ENCODE results near the gene GDF2.

Gene GDF2

DNA sequence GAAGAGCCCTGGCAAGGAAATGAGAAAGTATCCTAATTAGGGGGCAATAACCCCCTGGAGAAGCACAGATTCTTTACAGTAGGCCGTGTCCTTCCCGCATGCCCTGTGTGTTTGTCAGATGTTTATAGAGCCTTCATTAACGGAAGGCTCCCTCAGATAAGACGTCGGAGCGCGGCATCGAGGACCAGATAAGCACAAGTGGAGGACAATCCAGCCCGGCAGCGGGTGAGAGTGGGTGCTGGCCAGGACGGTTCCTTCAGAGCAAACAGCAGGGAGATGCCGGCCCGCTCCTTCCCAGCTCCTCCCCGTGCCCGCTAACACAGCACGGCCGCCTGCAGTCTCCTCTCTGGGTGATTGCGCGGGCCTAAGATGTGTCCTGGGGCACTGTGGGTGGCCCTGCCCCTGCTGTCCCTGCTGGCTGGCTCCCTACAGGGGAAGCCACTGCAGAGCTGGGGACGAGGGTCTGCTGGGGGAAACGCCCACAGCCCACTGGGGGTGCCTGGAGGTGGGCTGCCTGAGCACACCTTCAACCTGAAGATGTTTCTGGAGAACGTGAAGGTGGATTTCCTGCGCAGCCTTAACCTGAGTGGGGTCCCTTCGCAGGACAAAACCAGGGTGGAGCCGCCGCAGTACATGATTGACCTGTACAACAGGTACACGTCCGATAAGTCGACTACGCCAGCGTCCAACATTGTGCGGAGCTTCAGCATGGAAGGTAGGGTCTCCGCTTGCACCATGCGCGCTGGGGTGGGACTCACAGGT, at the start of gene GDF2:
Gene GDF2, plus strand, starts transcription at position 155 of the 762 bp plus-strand sequence. Its CDS starts 215 bp downstream, at position 370.
- in situ Hi-C loops (cut with HindIII; ENCODE audit: low pct_ligation_motif_present, low pct_unique_long_range_greater_than_20kb, low sequenced_read_pairs): no loop called here
- no peak for DNase-seq

DNA sequence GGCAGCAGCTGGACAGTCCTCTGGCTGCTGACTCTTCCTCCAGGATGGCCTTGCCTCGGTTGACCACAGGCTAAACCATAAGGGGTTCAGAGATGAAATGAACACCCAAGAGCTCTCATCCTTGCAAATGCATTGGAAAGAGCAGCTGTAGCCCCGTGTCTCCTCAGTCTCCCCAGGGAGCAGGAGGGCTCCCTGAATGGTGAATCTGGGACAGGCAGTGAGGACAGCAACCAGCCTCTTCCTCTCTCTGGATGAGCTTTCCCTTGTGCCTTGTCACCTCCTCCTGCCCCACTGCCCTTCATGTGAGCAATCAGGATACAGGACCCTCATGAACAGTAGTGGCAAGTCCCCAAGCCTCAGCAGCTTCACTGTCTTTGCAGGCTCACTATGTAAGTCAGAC, 46.2 kb upstream of the GDF2 start:
- no peak for DNase-seq
- in situ Hi-C loops (cut with HindIII; ENCODE audit: low pct_ligation_motif_present, low pct_unique_long_range_greater_than_20kb, low sequenced_read_pairs): no loop called here

DNA sequence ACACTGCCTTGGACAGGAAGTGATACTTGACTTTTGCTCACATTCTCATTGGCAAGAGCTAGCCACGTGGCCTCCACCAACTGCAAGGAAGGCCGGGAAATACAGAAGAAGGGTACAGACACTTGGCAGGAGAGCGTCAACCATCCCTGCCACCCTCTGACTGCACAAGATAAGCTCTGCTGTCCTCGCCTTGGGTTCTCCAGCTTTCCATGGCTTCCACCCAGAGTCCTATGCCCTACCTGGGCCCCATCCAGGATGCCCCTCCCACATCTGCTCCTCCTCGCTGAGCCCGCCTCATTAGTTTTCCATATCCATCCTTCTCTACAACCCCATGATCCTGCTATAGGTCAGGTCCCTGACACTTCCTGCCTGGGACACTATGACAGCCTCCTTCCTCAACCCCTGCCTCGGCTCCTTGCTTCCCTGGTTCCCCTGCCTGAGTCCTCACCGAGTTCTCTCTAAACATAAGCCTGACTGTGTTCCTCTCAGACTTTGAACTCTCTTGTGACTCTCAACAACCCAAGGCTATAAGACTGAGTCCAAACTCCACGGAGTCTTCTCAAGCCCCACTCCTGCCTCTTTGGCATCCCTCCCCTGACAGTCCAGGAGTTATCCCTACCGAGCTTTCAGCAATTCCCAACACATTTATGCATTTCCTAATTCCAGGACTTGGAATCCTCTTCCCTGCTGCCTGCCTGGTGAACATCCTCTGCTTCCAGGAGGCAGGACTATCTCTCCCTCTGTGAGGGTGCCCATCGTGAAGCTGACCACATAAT, 45.5 kb upstream of the GDF2 start:
- DNase-seq: no peak
- in situ Hi-C loops (cut with HindIII; ENCODE audit: low pct_ligation_motif_present, low pct_unique_long_range_greater_than_20kb, low sequenced_read_pairs): no loop called here

- in situ Hi-C loops (cut with HindIII; ENCODE audit: low pct_ligation_motif_present, low pct_unique_long_range_greater_than_20kb, low sequenced_read_pairs): no loop called here
- no peak for DNase-seq
Measured at GRCh38 chr10:47277352-47278151, 44.7 kb upstream of the GDF2 start.

GRCh38 chr10:47278152-47278473, 44.1 kb upstream of the GDF2 start:
- no peak for DNase-seq
- in situ Hi-C loops (cut with HindIII; ENCODE audit: low pct_ligation_motif_present, low pct_unique_long_range_greater_than_20kb, low sequenced_read_pairs): no loop called here

DNA sequence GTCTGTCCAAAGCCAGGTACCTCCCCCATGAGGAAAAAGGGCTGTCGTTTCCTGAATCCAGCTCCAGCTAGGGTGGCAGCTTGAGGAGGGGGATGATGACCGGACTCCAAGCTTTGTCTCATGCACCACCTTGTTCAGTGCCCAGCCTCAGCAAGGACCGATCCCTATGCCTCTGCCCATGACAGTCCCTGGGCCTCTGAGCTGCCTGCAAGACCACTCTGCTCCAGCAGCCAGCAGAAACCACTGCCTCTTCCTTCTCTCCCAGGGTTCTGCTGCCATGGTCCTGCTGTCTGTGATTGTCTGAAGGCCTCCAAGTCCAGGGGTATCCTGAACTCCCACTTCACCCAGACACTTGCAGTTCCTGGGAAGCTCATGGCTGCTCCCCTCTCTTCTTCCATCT, 43.5 kb upstream of the GDF2 start:
- DNase-seq: no peak
- in situ Hi-C loops (cut with HindIII; ENCODE audit: low pct_ligation_motif_present, low pct_unique_long_range_greater_than_20kb, low sequenced_read_pairs): no loop called here

GRCh38 chr10:47279276-47279675, 43.0 kb upstream of the GDF2 start:
- DNase-seq: no peak
- in situ Hi-C loops (cut with HindIII; ENCODE audit: low pct_ligation_motif_present, low pct_unique_long_range_greater_than_20kb, low sequenced_read_pairs): no loop called here

DNA sequence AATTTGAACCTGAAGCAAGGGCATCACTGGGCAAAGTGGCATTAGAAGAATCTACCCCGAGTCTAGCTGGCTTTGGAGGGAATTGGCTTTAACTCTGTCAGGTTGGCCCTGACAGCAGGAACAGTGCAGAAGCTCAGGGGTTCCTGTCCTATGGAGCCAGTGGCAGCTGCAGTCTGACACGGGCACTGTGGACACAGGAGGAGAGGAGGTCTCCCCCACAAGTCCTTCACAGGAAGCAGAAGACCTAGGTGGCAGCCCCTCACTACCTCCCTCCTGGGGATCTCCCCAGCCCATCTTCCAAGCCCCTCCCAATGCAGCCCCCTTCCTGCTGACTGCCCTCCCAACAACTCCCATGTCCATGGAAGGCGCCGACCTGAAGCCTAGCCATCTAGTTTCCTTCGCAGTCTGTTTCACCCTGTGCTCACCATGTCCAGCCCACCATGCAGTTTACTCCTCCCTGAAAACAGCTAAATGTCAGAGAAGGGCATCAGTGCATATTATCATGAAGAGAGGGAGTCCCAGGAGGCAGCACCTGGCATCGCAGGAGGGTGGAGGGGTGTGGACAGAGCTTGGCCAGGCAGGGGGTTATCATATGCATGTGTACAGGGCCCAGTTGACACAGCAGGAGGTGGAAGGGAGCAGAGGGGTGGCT, 40.1 kb upstream of the GDF2 start:
- in situ Hi-C loops (cut with HindIII; ENCODE audit: low pct_ligation_motif_present, low pct_unique_long_range_greater_than_20kb, low sequenced_read_pairs): no loop called here
- no peak for DNase-seq

GRCh38 chr10:47282657-47283018, 39.6 kb upstream of the GDF2 start:
- no peak for DNase-seq
- in situ Hi-C loops (cut with HindIII; ENCODE audit: low pct_ligation_motif_present, low pct_unique_long_range_greater_than_20kb, low sequenced_read_pairs): no loop called here

- DNase-seq: no peak
- in situ Hi-C loops (cut with HindIII; ENCODE audit: low pct_ligation_motif_present, low pct_unique_long_range_greater_than_20kb, low sequenced_read_pairs): no loop called here
Measured at GRCh38 chr10:47283101-47283630, 39.1 kb upstream of the GDF2 start.

GRCh38 chr10:47283848-47284247, 38.4 kb upstream of the GDF2 start:
- in situ Hi-C loops (cut with HindIII; ENCODE audit: low pct_ligation_motif_present, low pct_unique_long_range_greater_than_20kb, low sequenced_read_pairs): no loop called here
- DNase-seq: no peak

GRCh38 chr10:47285381-47286115, 36.7 kb upstream of the GDF2 start:
- in situ Hi-C loops (cut with HindIII; ENCODE audit: low pct_ligation_motif_present, low pct_unique_long_range_greater_than_20kb, low sequenced_read_pairs): no loop called here
- DNase-seq: no peak

GRCh38 chr10:47286116-47286505, 36.1 kb upstream of the GDF2 start:
- in situ Hi-C loops (cut with HindIII; ENCODE audit: low pct_ligation_motif_present, low pct_unique_long_range_greater_than_20kb, low sequenced_read_pairs): no loop called here
- DNase-seq: no peak

- DNase-seq: no peak
- in situ Hi-C loops (cut with HindIII; ENCODE audit: low pct_ligation_motif_present, low pct_unique_long_range_greater_than_20kb, low sequenced_read_pairs): no loop called here
Measured at GRCh38 chr10:47286591-47287315, 35.5 kb upstream of the GDF2 start.

GRCh38 chr10:47287365-47287802, 34.9 kb upstream of the GDF2 start:
- in situ Hi-C loops (cut with HindIII; ENCODE audit: low pct_ligation_motif_present, low pct_unique_long_range_greater_than_20kb, low sequenced_read_pairs): no loop called here

GRCh38 chr10:47287805-47288204, 34.4 kb upstream of the GDF2 start:
- DNase-seq: no peak
- in situ Hi-C loops (cut with HindIII; ENCODE audit: low pct_ligation_motif_present, low pct_unique_long_range_greater_than_20kb, low sequenced_read_pairs): no loop called here

More at GRCh38 chr10:47287365-47287802, 34.9 kb upstream of the GDF2 start:
- DNase-seq: no peak

- no peak for DNase-seq
- in situ Hi-C loops (cut with HindIII; ENCODE audit: low pct_ligation_motif_present, low pct_unique_long_range_greater_than_20kb, low sequenced_read_pairs): no loop called here
Measured at GRCh38 chr10:47288236-47288635, 34.0 kb upstream of the GDF2 start.

Data from ACHN (cell line).